ENCODE data around the gene MTFP1.

MTFP1 gene

GRCh38 chr22:30414525-30415047, 11.0 kb upstream of the MTFP1 start:
- TF ChIP-seq CTCF (IDR thresholded peaks at IDR 0.05; ENCODE audit: extremely low read depth, missing control alignments), result no peak

GRCh38 chr22:30416403-30416802, 9.2 kb upstream of the MTFP1 start:
- no peak for TF ChIP-seq CTCF (IDR thresholded peaks at IDR 0.05; ENCODE audit: extremely low read depth, missing control alignments)
- no peak for DNase-seq (ENCODE audit: low spot score)

More at GRCh38 chr22:30414525-30415047, 11.0 kb upstream of the MTFP1 start:
- DNase-seq (ENCODE audit: low spot score), result no peak

- TF ChIP-seq CTCF (IDR thresholded peaks at IDR 0.05; ENCODE audit: extremely low read depth, missing control alignments), result no peak
- DNase-seq (ENCODE audit: low spot score), result no peak
Measured at GRCh38 chr22:30416837-30417236, 8.7 kb upstream of the MTFP1 start.

- no peak for TF ChIP-seq CTCF (IDR thresholded peaks at IDR 0.05; ENCODE audit: extremely low read depth, missing control alignments)
- no peak for DNase-seq (ENCODE audit: low spot score)
Measured at GRCh38 chr22:30420347-30421125, 5.0 kb upstream of the MTFP1 start.

- no peak for DNase-seq (ENCODE audit: low spot score)
- no peak for TF ChIP-seq CTCF (IDR thresholded peaks at IDR 0.05; ENCODE audit: extremely low read depth, missing control alignments)
Measured at GRCh38 chr22:30421695-30422480, 3.7 kb upstream of the MTFP1 start.

- no peak for TF ChIP-seq CTCF (IDR thresholded peaks at IDR 0.05; ENCODE audit: extremely low read depth, missing control alignments)
- DNase-seq (ENCODE audit: low spot score), result no peak
Measured at GRCh38 chr22:30422481-30423300, 2.9 kb upstream of the MTFP1 start.
